AG20443 (cell line): Measurements from ENCODE around the gene METTL25.

Experiments
- DNase-seq: peaks from one replicate; pipeline ENCODE4 v3.0.0; 2012; ENCODE audit warnings: low spot score, mixed read lengths

Gene METTL25

DNA sequence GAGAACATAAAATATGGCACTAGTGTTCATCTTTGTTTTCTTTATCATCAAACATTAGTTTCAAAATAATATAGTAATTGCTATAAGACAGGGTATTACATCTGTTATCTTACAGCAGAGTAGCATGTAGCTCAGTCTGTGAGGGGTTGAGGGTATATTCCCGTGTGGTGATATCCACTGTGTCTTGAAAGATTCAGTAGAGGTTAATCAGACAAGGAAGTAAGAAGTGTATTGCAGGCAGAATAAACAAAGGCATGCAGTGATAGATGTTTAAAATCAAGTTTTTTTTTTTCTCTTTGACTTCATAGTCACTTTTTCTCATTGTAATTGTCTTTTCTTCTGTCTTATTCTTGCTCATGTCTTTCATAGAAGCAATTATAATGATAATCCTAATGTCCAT lies 48.3 kb downstream of the METTL25 start:
- no peak for DNase-seq

DNA sequence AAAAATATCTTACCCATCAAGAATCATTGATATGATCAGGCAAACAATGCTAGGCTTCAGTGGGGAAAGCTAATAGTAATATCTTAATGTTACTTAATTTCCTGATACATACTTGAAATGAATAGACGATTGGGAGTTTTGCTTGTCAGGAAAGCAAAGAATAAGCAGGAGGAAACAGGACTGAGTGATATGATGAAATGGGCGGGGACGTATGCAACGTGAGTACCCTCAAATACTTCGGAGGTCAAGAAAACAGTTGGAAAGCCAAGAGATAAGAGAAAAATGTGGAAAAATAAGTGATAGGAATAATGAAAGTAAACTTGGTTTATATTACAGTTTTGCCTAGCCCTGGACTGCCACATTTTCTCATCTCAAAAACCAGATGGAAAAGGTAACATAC lies 49.2 kb downstream of the METTL25 start:
- DNase-seq, result no peak

- no peak for DNase-seq
Observed at GRCh38 chr12:82408844-82409243, 50.5 kb downstream of the METTL25 start.

DNA sequence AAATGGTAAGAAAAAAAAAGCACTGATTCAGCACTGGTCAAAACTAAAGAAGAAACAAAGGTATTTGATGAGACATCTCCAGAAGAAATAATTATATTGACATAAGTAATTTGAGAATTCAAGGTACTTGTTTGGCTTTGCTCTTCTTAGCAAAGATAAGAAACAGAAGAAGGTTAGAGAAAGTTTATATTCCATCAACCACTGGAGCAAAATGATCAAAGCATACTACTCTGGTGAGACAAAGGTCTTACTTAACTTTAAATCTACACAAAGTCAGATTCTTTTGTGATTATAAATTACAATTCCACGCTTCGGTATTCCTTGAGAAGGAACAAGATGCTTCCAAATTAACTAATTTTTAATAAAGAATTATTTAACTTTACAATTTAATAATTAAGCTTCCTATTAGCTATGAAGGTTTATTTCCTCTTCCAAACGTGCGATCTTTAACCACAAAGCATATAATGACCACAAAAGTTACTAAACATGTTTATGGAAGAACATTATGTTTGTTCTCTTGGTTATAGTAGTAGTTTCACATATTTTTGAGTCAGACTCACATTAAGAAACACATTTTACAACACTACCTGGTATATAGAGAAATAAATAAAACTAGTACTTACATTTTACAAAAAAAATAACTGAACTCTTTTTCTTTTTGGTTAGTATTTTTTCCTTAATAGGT lies 53.4 kb downstream of the METTL25 start:
- DNase-seq, result no peak

GRCh38 chr12:82412246-82412645 lies 53.9 kb downstream of the METTL25 start:
- no peak for DNase-seq

GRCh38 chr12:82414044-82414443 lies 55.7 kb downstream of the METTL25 start:
- no peak for DNase-seq

DNA sequence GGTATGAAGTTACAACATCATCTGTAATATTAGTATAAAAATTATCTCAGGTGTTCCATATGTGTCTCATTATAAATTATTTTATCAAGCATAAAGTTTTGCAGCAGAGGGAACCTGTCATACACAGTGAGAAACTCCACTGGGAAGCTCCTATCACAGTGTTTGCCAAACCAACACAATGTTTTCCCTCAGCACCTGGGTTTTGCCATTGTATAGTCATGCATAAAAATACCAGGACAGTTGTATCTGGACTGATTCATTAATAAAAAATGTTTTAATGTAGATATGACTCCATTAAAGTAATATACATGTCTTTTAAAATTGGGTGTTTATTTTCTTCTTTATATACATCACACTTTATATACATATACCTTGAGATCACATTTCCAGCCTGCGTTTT lies 56.6 kb downstream of the METTL25 start:
- no peak for DNase-seq

- no peak for DNase-seq
Observed at GRCh38 chr12:82415402-82415801, 57.1 kb downstream of the METTL25 start.

DNA sequence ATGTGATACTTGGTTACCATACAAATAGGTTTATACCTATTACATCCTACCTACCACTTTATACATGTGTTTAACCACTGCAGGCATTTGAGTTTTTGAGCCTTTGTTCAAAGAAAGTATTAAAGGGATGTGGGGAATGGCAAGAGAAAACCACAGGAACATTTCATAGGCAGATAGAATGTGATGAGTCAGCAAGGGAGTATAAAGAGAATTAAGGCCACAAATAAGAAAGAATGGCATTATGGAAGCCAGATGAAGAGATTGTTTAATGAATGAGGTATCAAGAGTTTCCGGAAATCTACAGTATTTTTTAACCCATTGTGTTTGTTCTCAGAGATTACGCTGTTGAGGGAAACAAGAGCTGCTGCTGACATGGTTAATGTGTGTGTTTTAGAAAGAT lies 66.9 kb downstream of the METTL25 start:
- peak; percentile 27 for DNase-seq

DNA sequence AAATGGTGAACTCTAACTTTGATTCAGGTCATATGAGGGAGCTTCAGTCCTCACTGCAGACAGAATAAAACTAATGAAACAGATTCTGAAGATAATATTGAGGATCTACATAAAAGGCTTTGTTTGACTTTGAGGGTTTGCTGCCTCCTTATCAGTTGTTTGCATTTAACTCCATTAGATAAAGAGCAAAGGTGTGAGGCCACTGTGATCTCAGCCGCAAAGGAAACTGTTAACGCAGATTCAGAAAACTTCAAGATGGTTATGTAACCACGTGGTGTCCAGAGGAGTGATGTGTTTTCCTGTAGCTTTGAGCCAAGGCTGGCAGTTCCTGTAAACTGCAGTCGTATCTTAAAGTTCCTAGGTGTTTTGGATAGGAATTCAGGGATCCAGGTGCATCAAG lies 67.8 kb downstream of the METTL25 start:
- no peak for DNase-seq

DNA sequence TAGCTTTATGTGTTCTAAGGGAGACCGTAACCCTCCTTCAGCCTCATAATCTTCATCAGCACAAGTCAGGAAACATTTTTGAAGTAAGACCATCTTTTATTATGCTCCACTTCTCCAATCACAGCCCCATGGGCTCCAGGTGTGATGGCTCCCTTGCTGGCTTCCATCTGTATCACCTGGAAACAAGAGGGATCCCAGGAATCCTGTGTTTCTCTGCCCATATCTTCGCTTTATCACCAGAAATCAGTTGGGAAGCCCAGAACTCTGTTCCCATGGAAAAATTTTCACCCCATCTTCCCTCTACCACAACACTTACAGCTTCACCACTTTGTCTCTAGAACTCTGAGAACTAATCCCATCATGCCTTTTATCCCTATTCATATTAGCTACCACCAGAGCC lies 68.3 kb downstream of the METTL25 start:
- no peak for DNase-seq

- no peak for DNase-seq
Observed at GRCh38 chr12:82430541-82431145, 72.3 kb downstream of the METTL25 start.

GRCh38 chr12:82434392-82434911 lies 76.1 kb downstream of the METTL25 start:
- DNase-seq, result no peak

DNA sequence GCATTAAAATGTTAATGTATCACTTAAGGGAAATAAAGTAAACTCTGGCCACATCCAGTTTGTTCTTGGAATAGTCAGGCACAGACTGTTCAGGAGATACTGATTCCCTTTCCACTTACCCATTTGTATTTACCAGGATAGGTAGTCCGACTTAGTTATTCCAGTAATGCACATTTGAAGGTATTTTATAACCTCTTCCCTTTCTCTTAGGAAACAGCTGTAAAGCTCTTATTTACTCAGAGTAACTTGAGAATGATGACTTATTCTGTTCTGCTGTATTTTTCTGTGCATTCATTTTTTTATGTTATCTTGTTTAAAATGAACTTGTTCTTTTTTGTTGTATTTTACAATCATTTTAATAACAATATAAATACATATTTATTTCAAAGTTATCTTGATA lies 78.0 kb downstream of the METTL25 start:
- DNase-seq, result no peak

DNA sequence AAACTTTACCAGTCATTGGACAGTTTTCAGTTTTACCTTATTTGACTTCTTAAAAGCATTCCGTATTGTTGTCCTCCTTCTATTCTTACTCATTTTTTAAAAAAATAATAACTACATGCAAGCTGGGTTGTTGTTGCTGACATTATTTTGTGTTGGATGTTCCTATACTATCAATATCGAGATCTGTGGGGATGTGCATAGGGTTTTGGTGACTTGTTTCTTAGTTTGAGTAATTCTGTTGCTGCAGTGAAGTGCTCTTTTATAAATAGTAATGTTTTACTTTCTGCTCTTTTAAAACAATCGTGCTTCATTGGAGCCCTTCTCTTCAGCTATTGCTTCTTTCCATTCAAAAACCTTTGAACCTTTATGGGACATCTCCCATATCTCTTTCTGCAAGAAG lies 79.4 kb downstream of the METTL25 start:
- no peak for DNase-seq

DNA sequence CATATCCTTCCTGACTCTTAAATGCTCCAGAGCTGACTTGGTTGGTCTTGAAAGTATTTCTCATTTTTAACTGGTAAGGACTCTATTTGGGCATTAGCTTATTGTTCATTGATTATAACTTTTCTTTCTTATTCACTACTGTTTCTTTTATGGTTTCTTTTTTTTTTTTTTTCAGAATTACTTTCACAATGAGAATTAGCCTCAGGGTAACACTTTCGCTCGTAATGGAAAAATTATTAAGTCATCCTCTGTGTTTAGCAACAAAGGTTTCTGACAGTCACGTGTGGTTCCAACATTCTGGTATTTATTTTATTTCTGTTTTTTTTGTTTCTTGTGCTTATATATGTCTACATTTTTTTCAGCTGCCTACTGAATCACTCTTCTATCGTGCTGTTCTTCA lies 80.0 kb downstream of the METTL25 start:
- DNase-seq, result no peak

GRCh38 chr12:82440885-82441284 lies 82.6 kb downstream of the METTL25 start:
- DNase-seq, result no peak

DNA sequence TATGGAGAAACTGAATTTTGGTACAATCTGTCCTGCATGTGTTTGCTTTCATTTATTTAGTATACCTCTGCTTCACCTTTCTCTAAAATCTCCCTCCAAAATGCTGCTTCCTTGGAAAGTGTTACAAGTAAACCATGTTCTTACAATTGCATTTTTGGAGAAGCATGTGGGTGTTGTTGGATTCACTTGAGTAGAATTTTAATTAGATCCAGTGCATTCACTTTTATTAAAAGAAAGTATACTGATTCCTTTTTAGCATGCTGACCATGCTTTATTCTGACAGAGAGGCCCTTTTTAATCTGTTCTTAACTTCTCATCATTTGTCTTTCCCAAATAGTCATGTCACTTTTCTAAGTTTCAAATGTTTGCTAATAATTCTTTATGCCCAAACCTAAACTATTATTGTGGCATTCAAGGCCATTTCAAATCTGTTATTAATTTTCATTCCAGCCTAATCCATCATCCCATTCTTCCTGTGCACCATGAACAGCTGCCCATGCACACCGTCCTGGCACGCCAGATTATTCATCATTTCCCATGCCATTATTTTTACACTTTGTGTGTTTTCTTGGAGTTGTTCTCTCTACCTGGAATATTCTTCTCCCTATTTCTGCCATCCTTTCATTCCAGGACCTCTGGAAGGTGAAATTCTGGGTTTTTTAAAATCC lies 90.7 kb downstream of the METTL25 start:
- DNase-seq, result peak; percentile 22

DNA sequence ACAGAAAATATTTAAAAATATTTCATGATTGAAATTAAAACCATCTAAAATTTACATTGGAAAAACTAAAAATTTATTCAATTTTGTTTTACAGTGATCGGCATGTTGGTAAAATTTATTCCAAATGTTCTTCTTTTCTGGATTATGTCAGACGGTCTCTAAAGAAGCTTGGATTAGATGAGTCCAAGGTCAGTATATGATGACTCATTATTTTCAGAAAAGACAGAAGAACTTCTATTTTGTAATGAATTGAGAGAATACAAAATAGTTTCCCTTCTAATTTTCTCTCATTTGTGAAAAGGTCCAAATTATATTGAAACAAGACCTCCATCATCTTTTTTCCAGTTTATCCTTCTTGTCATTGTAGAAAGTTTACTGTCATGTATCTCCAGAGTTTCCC lies 98.3 kb downstream of the METTL25 start:
- no peak for DNase-seq

DNA sequence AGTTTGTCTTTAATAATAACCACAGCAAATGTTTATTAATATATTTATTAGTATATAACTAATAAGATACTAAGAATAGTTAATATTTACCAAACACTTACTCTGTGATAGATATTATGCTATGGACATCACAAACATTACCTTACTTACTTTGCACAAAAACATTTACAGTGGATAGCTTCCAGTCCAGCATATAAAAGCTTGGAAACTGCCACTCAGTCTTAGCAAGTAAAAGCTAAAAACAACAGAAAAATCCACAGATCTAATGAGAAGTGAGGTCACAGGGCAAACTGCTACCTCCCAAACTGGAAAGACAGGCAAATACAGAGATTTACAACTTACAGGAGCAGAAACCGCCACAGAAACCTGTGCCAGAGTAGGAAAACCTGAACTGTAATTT lies 99.8 kb downstream of the METTL25 start:
- DNase-seq, result no peak

- no peak for DNase-seq
Observed at GRCh38 chr12:82461393-82461792, 103.1 kb downstream of the METTL25 start.

DNA sequence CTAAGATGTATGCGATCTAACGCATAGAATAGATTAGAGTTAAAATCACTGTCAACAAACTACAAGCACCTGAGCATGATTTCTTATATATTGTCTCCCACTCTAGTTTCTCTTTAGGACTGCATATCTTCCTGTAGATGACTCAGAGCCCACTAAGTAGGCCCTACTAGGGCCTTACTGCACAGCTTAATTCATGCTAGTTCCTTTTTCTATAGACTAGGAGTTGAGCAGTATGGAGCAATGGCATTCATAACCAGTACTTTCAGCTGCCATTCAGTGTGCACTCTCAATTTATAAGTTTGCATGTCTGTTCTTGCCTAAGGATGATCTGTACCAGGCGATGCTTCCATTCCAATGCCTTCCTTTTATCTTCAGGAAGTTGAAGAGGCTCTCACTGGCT lies 103.5 kb downstream of the METTL25 start:
- DNase-seq, result no peak

DNA sequence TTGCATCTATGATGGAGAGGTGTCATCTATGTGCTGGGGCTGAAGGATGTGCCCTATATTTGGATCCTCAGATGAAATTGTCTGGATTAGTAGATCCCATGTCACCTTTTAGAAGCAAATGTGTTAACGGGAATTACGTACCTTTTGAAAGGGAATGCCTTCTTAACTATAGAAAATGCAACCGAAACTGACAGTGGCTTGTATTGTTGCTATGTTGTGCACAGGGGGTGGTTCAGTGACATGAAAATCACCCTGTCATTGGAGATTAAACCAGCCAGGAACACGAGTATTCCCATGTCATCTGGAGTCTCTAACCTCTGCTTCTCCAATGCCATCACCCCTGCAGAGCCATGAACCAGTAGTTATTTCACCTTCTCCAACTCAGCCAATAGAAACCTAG lies 110.2 kb downstream of the METTL25 start:
- DNase-seq, result no peak
